HG02610 (cell line): ENCODE data around the gene PITRM1.
A peak's percentile ranks its signal among the peaks of the same experiment; 100 is the strongest.
"Not testable (repeated sequence)": the region's sequence is repeated elsewhere in the genome, so short reads cannot be mapped to it uniquely, and the experiment has no call there.

Experiments
- ATAC-seq: cut with Tn5 transposase; IDR thresholded peaks from one replicate; pipeline ENCODE4 v1.9.1; 2021; ENCODE audit warnings: mild to moderate bottlenecking, moderate library complexity; ENCODE audit not compliant: unreplicated experiment

The PITRM1 gene

GRCh38 chr10:3197348-3198003 is 24.9 kb upstream of the PITRM1 start:
- peak; percentile 90 for ATAC-seq

- no peak for ATAC-seq
Measured at GRCh38 chr10:3196958-3197347, 24.4 kb upstream of the PITRM1 start.

DNA sequence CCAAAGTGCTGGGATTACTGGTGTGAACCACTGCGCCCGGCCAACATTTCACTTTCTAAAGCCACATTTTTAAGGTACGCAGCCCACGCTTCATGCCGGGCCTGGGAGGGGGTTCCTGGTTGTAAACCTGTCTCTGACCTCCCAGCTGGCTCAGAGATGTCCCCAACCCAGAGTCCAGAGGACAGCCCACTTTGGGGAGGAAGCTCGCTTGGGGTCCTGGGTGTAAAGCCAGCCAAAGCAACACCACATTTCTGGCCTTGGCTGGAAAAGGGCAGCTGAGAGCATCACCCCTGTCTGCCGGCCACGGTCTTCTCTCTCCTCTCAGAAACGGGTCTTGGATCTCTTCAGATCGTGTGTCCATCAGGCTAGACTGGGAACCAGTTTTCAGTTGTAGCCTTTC is 23.9 kb upstream of the PITRM1 start:
- ATAC-seq, result no peak

- no peak for ATAC-seq
Measured at GRCh38 chr10:3195726-3196125, 23.1 kb upstream of the PITRM1 start.

GRCh38 chr10:3195286-3195685 is 22.7 kb upstream of the PITRM1 start:
- no peak for ATAC-seq

DNA sequence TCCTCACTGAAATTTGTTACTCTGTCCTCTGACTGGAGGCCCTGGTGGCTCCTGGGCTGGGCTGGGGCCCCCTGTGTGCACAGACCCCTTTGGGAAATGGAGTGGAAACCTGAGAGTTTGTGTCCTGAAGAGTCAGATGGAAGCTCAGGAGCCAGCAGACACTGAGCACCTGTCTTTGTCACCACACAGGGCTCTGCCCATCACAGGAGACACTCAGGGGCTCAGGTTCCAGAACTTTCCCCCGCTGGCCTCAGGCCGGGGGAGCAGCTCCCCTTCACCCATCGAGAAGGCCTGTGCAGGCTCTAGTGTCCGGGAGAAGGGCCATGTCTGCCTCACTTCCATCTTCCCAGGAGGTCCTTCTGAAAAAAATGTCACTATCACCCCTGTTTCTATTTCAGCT is 22.3 kb upstream of the PITRM1 start:
- no peak for ATAC-seq

DNA sequence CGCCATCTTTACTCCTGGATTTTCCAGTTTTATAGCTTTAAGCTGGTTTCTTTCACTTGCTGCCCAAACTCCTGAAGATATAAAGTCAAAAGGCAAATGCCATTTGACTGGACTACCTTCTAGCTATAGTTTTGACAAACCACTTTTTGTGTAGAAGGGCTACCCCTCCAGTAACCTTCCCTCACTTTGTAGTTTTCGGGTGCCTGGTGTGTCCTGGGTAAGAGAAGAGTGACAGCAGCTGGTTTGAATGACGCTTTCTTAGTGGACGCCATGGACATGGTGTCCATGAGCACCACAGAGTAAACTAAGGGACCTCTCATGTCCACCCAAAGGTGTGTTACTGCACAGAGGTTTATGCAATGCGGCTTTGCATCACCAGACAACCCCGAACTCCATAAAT is 21.2 kb upstream of the PITRM1 start:
- ATAC-seq, result no peak

DNA sequence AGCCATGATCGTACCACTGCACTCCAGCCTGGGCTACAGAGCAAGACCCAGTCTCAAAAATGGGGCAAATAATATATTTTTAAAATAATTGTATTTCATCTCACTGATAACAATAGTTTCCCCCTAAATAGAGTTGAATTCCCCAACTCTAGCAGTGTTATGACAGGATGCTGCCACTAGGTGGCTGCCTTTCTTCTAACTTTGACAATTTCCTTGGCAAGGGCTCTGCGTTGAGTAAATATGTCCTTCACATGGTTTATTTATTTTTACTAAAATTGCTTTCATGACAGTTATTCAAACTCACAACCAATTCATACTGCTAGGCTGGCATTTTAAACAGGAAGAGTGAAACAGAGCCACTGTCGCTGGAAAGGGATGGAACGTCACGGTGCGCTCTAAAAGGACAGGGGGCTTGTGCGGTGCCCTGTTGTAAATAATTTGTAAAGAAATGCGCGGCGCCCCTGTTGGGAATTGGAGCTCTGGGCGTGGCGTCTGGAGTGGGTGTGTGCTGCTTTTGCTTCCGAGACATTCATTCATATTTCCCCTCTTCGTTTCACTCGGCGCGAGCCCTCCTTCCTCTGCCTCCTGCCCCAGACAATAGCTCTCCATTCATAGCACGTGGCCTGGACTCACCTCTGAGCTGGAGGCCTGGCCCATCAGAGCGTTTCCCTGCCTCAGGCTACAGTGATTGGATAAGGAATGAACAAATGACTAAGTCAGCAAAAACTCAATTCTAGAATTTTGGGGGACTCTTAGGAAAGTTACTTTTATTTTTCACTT is 20.5 kb upstream of the PITRM1 start:
- ATAC-seq, result no peak

DNA sequence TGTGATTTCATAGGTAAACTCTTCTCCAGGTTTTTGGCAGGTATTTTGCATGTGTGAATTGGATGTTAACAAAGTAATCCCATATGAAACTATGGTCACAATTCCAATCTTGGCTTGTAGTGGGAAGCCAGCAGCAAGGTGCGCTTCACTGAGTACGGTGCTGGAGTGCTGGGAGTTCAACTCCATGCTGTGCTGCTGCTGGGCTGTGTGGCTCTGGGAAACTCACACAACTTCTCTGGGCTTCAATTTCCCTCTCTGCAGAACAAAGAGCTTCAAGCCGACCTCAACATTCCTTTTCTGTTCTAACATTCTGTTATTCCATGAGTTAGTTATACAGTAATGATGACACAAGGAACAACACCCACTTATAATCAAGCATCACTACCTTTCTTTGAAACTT is 18.2 kb upstream of the PITRM1 start:
- no peak for ATAC-seq

DNA sequence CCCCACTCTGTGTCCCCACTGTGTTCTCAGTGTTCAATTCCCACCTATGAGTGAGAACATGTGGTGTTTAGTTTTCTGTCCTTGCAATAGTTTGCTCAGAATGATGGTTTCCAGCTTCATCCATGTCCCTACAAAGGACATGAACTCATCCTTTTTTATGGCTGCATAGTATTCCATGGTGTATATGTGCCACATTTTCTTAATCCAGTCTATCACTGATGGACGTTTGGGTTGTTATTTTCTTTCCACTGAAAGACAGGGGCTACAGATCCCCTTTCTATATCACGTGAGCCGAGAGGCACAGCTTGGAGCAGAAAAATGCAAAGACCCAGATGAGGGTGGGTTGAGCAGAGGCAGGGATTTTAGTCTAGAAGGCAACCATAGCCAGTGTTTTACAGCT is 14.6 kb upstream of the PITRM1 start:
- ATAC-seq, result not testable (repeated sequence)

GRCh38 chr10:3186368-3186767 is 13.8 kb upstream of the PITRM1 start:
- ATAC-seq, result no peak

GRCh38 chr10:3185386-3185785 is 12.8 kb upstream of the PITRM1 start:
- no peak for ATAC-seq

DNA sequence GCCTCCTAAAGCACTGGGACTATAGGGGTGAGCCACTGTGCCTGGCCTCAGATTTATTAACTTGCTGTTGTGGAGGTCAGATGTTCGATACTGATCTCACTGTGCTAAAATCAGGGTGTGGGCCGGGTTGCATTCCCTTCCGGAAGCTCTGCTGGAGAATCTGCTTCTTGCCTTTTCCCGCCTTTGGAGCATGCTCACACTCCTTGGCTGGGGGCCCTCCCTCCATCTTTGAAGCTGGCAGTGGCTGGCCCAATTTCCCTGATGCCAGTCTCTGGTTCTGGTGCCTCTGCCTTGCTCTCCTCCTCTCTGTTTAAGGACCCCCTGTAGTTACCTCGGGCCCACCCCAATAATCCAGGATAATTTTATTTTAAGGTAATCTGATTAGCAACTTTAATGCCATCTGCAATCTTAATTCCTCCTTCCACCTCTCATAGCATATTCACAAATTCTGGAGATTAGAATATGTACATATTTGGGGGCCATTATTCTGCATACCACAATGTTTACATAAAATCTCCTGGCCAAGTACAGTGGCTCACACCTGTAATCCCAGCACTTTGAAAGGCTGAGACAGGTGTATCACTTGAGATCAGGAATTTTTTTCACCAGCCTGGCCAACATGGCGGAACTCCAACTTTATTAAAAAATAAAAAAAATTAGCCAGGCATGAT is 7.9 kb upstream of the PITRM1 start:
- no peak for ATAC-seq

GRCh38 chr10:3179174-3179573 is 6.6 kb upstream of the PITRM1 start:
- ATAC-seq, result no peak

GRCh38 chr10:3178042-3178441 is 5.5 kb upstream of the PITRM1 start:
- ATAC-seq, result no peak

GRCh38 chr10:3173171-3173878 is 743 bp upstream of the PITRM1 start:
- no peak for ATAC-seq

DNA sequence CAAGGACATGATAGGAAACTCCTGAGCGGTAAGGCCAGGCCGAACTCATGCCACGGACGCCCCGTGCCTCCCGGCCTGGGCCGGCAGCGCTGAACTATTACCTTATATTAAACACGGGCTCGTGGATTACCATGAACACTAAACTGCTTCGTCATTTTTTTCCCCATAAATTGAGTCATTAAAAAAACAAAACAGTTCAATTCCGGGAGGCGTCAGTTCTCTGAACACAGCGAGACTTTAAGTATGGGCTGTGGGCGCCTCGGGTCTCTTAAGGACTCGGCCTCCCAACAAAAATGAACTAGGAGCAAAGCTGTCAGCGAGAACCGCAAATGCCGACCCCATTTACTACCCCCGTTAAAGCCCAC is 519 bp downstream of the PITRM1 start:
- no peak for ATAC-seq

DNA sequence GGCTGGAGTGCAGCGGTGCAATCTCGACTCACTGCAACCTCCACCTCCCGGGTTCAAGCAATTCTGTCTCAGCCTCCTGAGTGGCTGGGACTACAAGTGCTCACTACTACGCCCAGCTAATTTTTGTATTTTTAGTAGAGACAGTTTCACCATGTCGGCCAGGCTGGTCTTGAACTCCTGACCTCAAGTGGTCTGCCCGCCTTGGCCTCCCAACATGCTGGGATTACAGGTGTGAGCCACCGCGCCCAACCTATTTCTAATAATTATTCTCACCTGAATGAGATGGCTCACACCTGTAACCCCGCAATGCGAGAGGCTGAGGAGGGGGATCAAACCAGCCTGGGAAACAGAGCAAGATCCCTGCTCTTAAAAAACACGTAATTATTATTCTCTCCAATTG is 1.1 kb downstream of the PITRM1 start:
- ATAC-seq, result not testable (repeated sequence)

DNA sequence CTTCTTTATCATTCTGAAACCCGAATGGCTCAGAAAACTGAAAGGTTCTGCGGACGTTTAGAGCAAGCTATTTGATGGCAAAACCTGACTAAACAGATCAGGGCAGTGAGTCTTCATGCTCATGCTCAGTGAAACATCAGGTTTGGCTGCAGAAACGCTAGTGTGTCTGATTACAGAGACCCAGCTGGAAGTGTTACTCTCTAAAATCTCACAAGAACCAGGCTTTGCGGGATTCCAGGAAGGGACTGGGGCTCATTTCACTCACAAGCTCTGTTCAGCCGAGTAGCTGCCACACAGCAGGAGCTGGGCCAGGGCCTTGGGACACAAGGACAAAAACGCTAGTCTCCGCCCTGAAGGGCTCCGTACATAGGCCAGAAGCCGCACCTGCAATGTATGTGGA is 2.9 kb downstream of the PITRM1 start:
- no peak for ATAC-seq

- no peak for ATAC-seq
Measured at GRCh38 chr10:3169271-3169670, 3.3 kb downstream of the PITRM1 start.

DNA sequence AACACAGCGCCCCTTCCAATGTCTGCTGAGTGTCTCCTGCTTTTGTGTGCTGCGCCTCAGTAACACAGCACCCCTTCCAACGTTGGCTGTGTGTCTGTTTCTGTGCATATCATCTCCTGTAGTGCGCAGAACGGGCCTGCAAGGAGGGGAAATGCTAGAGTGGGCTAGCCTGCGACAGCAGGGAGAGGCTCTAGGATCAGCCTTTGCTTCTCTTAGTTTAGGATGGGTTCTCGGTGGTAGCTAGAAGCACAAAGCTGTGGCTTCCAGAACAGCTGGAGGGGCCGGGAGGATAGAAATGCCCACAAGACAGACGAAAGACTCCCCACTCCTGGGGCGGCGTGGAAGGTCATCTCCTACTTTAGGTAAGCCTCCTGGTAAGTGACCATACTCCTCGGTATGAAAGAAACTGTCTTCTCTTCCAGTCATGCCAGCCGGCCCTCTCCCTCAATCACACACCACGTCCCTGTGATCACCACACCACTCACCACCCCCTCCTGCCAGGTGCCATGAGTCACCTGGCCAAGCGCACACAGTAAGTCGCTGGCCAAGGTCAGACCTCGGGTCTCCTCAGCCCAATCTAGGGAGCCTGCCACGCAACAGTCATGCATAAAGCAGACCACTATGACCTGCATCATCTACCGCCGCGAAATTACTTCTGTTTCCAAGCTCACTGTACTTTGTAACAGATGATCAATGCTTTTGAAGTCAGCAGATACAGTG is 4.8 kb downstream of the PITRM1 start:
- no peak for ATAC-seq
